Measurements from ENCODE around the gene WNT9B.

DNA sequence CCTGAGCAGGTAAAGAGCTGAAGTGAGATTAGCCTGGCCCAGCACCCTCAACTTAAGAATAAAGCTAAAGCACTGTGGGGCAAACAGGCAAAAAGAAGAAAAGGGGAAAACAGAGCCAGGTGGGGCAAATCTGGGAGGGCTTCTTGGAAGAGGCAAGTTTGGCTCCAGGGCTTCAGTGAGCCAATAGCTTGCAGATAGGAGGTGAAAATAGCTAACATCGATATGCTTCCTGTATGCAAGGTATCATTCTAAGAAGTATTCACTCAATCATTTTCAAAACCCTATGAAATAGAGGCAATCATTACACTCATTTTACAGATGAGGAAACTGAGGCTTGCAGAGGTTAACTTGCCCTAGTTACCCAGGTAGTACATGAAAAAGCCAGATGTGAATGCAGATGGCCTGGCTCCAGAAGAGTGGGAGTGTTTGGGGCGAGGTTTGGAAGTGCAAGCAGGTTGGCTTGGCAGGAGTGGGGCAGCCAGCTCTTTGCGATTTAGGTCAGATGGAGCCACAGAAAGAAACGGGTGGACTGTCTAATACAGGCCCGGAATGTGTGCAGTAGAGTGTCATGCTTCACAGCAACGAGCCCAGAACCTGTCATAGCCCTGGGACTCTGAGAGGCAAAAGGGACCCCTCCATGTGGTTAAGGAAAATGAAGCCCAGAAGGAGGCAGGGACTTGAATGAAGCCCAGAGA is 38.6 kb upstream of the WNT9B start:
- TF ChIP-seq ZBTB7A (IDR thresholded peaks at IDR 0.05; ENCODE audit: low read depth) = no peak
- TF ChIP-seq TAF1 (IDR thresholded peaks at IDR 0.05; ENCODE audit: low read depth) = no peak
- no peak for TF ChIP-seq YY1 (IDR thresholded peaks at IDR 0.05; ENCODE audit: low read depth)
- TF ChIP-seq, protein P1, sequence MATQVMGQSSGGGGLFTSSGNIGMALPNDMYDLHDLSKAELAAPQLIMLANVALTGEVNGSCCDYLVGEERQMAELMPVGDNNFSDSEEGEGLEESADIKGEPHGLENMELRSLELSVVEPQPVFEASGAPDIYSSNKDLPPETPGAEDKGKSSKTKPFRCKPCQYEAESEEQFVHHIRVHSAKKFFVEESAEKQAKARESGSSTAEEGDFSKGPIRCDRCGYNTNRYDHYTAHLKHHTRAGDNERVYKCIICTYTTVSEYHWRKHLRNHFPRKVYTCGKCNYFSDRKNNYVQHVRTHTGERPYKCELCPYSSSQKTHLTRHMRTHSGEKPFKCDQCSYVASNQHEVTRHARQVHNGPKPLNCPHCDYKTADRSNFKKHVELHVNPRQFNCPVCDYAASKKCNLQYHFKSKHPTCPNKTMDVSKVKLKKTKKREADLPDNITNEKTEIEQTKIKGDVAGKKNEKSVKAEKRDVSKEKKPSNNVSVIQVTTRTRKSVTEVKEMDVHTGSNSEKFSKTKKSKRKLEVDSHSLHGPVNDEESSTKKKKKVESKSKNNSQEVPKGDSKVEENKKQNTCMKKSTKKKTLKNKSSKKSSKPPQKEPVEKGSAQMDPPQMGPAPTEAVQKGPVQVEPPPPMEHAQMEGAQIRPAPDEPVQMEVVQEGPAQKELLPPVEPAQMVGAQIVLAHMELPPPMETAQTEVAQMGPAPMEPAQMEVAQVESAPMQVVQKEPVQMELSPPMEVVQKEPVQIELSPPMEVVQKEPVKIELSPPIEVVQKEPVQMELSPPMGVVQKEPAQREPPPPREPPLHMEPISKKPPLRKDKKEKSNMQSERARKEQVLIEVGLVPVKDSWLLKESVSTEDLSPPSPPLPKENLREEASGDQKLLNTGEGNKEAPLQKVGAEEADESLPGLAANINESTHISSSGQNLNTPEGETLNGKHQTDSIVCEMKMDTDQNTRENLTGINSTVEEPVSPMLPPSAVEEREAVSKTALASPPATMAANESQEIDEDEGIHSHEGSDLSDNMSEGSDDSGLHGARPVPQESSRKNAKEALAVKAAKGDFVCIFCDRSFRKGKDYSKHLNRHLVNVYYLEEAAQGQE (IDR thresholded peaks at IDR 0.05; ENCODE audit: low read depth) = no peak
- TF ChIP-seq EP300 (IDR thresholded peaks at IDR 0.05; ENCODE audit: borderline replicate concordance) = no peak
- no peak for TF ChIP-seq CEBPB (IDR thresholded peaks at IDR 0.05)
- no peak for TF ChIP-seq TCF12 (IDR thresholded peaks at IDR 0.05; ENCODE audit: low read depth)
- TF ChIP-seq CREB1 (IDR thresholded peaks at IDR 0.05; ENCODE audit: low read depth) = no peak
- TF ChIP-seq RAD21 (IDR thresholded peaks at IDR 0.05; ENCODE audit: low read depth) = no peak

Data from Ishikawa (cell line).